ENCODE results near the gene BTBD17. TPM values are rescaled to one million over a fixed set of nuclear protein-coding genes. Genes with fewer than 3 reads are reported as not detected.

The BTBD17 gene
- total and polyA plus RNA-seq, 2 of the 8 experiments (the other 6 are each of a cell fraction or from before 2014, with no cell fraction given), result 7.0 to 14.8 TPM

DNA sequence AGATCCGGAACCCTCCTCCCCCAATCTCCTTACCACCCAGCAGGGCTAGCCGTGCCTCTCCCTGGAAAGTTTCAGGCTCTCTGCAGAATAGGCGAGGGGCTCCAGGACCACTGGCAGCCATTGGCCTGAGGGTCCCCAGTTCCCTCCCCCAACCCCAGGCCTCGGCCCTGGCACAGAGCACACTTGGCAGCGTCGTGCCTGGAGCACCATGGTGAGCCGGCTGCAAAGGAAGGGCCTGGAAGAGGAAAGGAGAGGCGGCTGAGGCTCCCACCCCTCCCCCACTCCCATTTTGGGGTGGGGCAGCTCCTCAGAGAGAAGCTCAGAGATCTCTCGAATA, 369 bp upstream of the BTBD17 start:
- peaks cover 5 to 29% (median 19%) of the 10 kb centered on the region in 4 experiments for H3K4me1 ChIP-seq (replicated peaks in 1 of 4; ENCODE audit: control insufficient read depth in 3 of 4, insufficient read depth in 4 of 4, low read length in 3 of 4)
- no peak overlapping the region for H3K56ac ChIP-seq (replicated peaks; ENCODE audit: insufficient read length, low read depth, low read length)
- peaks cover 0 to 5% (median 0%) of the 10 kb centered on the region in 4 experiments; a peak in 1 of 8 replicates for H3K36me3 ChIP-seq (ENCODE audit: control insufficient read depth in 2 of 4, insufficient read depth in 4 of 4, low read length in 3 of 4)
- no peaks in the 10 kb centered on the region for H3K79me1 ChIP-seq (ENCODE audit: low read depth, low read length)
- H4K8ac ChIP-seq (ENCODE audit: extremely low read depth, insufficient read depth, low read length), result no peak overlapping the region; the same call in 1 of the 2 replicates
- H2AFZ ChIP-seq (ENCODE audit: low read length), result 0 out of 2 replicates have a peak overlapping the region, but pooled peaks have one; percentile 46
- peak overlapping the region; percentile 95; the same call in 1 of the 2 replicates for H2BK20ac ChIP-seq (ENCODE audit: low read length)
- peak overlapping the region; percentile 48; the same call in 1 of the 2 replicates for H3K27ac ChIP-seq (ENCODE audit: low read depth, low read length)
- ChIA-PET CTCF (ENCODE audit: partially characterized antibody) (interaction anchor here (0.7 to 9.2 kb wide), 37 partner anchors 7 to 501 kb away, joined by 3 to 83 read pairs (median 5); no protein-coding TSS in a partner anchor), POLR2A (ENCODE audit: partially characterized antibody) (interaction anchor here (0.6 to 1.6 kb wide), 8 partner anchors 11 to 158 kb away, joined by 3 to 4 read pairs (median 3); no protein-coding TSS in a partner anchor)
- no peak overlapping the region for H2AK5ac ChIP-seq (ENCODE audit: low read depth, low read length)
- peak overlapping the region; percentile 52 for H2BK120ac ChIP-seq (replicated peaks; ENCODE audit: low read depth, low read length)
- no peaks in the 10 kb centered on the region for H3K27me3 ChIP-seq (replicated peaks in 1 of 4; ENCODE audit: control insufficient read depth in 3 of 4, extremely low read depth in 1 of 4, insufficient read depth in 3 of 4, low read length in 3 of 4)
- no peak overlapping the region for H2BK15ac ChIP-seq (ENCODE audit: low read length)
- peak overlapping the region; percentile 93 for H3K18ac ChIP-seq (ENCODE audit: extremely low read depth, low read length)
- H4K5ac ChIP-seq (ENCODE audit: insufficient read length, low read depth, low read length), result peak overlapping the region; percentile 86
- peaks cover 1% of the 10 kb centered on the region for H3K23me2 ChIP-seq (ENCODE audit: low read depth, low read length)
- peak overlapping the region; percentile 90 for H4K91ac ChIP-seq (replicated peaks; ENCODE audit: insufficient read length, low read length)
- FAIRE-seq, result no peak
- peak overlapping the region in 3 of 4 experiments; percentile 24 to 54 (median 45); a peak in 6 of 8 replicates for H3K4me3 ChIP-seq (ENCODE audit: extremely low read depth in 1 of 4, insufficient read depth in 2 of 4, low read depth in 3 of 4, low read length in 4 of 4)
- 12% methylated on average over 9 of the region's 9 CpGs; no CpG with 5 or more reads in 1 of the 2 experiments for WGBS, 2 experiments (ENCODE audit: extremely low coverage in 1 of 2, insufficient coverage in 1 of 2, insufficient read length in 1 of 2, insufficient replicate concordance in 2 of 2, low coverage in 1 of 2, low lambda C conversion rate in 2 of 2, missing lambda C conversion rate in 1 of 2)
- H3K23ac ChIP-seq (ENCODE audit: insufficient read length), result no peak overlapping the region
- H2BK5ac ChIP-seq (ENCODE audit: low read depth, low read length), result peak overlapping the region; percentile 83; the same call in 1 of the 2 replicates
- peak overlapping the region; percentile 6 for H3K4ac ChIP-seq (replicated peaks; ENCODE audit: insufficient read length, low read depth, low read length)
- no peak overlapping the region for H3K14ac ChIP-seq (ENCODE audit: insufficient read length)
- no peaks in the 10 kb centered on the region for H3K9me3 ChIP-seq (ENCODE audit: insufficient read depth in 2 of 2, low read depth in 1 of 2, low read length in 1 of 2)
- H3K9ac ChIP-seq (replicated peaks in 1 of 4; ENCODE audit: extremely low read depth in 1 of 4, low read depth in 3 of 4, low read length in 3 of 4), result peak overlapping the region in 1 of 4 experiments; percentile 20; a peak in 2 of 7 replicates
- H3K79me2 ChIP-seq (ENCODE audit: control insufficient read depth in 1 of 2, insufficient read depth in 2 of 2, low read length in 2 of 2), result no peaks in the 10 kb centered on the region
- DNase-seq (ENCODE audit: low read depth in 1 of 2, low spot score in 2 of 2), result peak in 1 of 2 experiments; percentile 80
- peak overlapping the region; percentile 5 to 80; a peak in 3 of 4 replicates for H3K4me2 ChIP-seq (ENCODE audit: insufficient read depth in 1 of 2, low read depth in 2 of 2, low read length in 2 of 2)
- H4K20me1 ChIP-seq (replicated peaks in 1 of 2; ENCODE audit: control insufficient read depth in 1 of 2, insufficient read depth in 2 of 2, low read length in 2 of 2), result no peaks in the 10 kb centered on the region
- peak overlapping the region; percentile 85; the same call in 1 of the 2 replicates for H2BK12ac ChIP-seq (ENCODE audit: low read depth, low read length)
- TF ChIP-seq TCF12 (IDR thresholded peaks at IDR 0.05; ENCODE audit: low read depth, low read length) (no peak), ASH2L (IDR thresholded peaks at IDR 0.05; ENCODE audit: low read length) (peak; percentile 74), TAF1 (IDR thresholded peaks at IDR 0.05; ENCODE audit: low read depth, low read length) (0 out of 2 replicates have a peak, but pooled peaks have one; percentile 9), ZNF274 (IDR thresholded peaks at IDR 0.05; ENCODE audit: borderline replicate concordance, extremely low read depth, low read length) (no peak), EZH2 (IDR thresholded peaks at IDR 0.05; ENCODE audit: low read depth, low read length, severe bottlenecking) (no peak), JUN (IDR thresholded peaks at IDR 0.05; ENCODE audit: low read depth, low read length) (no peak), SAP30 (IDR thresholded peaks at IDR 0.05; ENCODE audit: insufficient read depth, insufficient replicate concordance, low read length) (peak; percentile 41), TAF7 (optimal IDR thresholded peaks at IDR 0.05; ENCODE audit: borderline replicate concordance, low read depth, low read length) (no peak)
- TF ChIP-seq, protein P1, sequence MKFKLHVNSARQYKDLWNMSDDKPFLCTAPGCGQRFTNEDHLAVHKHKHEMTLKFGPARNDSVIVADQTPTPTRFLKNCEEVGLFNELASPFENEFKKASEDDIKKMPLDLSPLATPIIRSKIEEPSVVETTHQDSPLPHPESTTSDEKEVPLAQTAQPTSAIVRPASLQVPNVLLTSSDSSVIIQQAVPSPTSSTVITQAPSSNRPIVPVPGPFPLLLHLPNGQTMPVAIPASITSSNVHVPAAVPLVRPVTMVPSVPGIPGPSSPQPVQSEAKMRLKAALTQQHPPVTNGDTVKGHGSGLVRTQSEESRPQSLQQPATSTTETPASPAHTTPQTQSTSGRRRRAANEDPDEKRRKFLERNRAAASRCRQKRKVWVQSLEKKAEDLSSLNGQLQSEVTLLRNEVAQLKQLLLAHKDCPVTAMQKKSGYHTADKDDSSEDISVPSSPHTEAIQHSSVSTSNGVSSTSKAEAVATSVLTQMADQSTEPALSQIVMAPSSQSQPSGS (IDR thresholded peaks at IDR 0.05; ENCODE audit: low read length), result no peak
- TF ChIP-seq, protein P2, sequence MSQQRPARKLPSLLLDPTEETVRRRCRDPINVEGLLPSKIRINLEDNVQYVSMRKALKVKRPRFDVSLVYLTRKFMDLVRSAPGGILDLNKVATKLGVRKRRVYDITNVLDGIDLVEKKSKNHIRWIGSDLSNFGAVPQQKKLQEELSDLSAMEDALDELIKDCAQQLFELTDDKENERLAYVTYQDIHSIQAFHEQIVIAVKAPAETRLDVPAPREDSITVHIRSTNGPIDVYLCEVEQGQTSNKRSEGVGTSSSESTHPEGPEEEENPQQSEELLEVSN (IDR thresholded peaks at IDR 0.05), result peak; percentile 38; the same call in 1 of the 2 replicates
